Pericardium fibroblast (primary cell): ENCODE data around the gene PNPLA5. TPM values are rescaled to one million over a fixed set of nuclear protein-coding genes. Genes with fewer than 3 reads are reported as not detected.

Experiments used
- total RNA-seq: library from RNA; depleted of rRNA; stranded (reverse); fragments of >200 nt; gene quantifications from 2 replicates; pipeline ENCODE4 v1.2.3, GENCODE V29; 2015

PNPLA5 gene, protein sequence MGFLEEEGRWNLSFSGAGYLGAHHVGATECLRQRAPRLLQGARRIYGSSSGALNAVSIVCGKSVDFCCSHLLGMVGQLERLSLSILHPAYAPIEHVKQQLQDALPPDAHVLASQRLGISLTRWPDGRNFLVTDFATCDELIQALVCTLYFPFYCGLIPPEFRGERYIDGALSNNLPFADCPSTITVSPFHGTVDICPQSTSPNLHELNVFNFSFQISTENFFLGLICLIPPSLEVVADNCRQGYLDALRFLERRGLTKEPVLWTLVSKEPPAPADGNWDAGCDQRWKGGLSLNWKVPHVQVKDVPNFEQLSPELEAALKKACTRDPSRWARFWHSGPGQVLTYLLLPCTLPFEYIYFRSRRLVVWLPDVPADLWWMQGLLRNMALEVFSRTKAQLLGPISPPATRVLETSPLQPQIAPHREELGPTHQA
- total RNA-seq = not detected in 2 replicates

DNA sequence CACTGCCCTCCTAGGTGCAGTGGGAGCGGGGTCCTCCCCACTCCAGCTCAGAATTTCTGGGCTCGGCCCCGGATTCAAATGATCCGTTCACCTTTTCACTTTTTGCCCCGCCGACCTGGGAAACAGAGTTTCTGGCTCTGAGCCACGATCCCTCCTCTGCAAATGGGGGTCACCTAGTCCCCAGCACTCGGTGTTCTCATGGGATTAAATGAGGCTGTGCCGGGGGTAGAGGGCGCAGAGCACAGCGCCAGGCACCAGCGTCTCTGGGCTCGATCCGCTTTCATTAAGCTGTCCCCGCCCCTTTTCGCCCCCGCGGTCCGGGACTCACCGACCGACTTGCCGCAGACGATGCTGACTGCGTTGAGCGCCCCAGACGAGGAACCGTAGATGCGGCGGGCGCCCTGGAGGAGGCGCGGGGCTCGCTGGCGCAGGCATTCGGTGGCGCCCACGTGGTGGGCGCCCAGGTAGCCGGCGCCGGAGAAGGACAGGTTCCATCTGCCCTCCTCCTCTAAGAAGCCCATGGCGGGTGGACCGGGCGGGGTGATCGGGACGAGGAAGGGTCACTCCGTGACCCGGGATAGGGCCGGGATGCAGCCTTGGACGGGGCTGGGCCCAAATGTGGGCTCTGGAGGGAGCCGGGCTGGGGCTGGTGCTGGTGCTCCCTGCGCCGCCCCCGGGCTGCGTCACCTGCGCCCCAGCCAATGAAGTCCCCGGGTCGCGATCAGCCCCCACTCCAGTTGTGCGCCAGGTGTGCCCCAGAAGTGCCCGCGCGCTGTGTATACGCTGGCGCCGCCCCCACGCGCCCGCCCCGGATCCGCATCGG lies at the start of gene PNPLA5:
PNPLA5 (minus strand) TSS at position 654 of the 823 bp plus-strand sequence; CDS start at position 521, 133 bp downstream.

DNA sequence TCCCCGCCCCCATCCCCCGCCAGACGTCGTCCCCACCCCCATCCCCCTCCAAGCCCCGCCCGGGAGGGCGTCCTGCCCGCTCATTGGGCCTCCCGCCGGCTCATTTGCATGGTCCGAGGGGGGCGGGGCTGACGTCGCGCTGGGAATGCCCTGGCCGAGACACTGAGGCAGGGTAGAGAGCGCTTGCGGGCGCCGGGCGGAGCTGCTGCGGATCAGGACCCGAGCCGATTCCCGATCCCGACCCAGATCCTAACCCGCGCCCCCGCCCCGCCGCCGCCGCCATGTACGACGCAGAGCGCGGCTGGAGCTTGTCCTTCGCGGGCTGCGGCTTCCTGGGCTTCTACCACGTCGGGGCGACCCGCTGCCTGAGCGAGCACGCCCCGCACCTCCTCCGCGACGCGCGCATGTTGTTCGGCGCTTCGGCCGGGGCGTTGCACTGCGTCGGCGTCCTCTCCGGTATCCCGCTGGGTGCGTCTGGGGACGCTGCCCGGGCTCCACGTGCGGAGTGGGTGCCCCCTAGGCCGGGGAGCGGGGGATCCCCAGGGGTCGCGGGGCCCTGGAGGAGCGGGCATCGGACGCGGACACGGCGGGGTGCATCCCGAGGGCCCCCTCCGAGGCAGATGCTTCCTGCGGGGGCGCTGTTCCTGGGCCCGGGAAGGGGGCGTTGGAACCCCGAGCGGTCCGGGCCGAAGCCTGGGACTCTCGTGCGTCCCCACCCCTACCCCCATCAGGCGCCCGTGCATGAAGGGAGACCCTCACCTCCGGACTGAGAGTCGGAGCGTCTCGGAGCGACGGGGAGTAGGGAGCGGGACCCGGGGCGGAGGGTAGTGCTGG lies 32.0 kb upstream of the PNPLA5 start, which contains the start of gene PNPLA3:
PNPLA3 (plus strand) TSS at position 175 of the 834 bp plus-strand sequence; CDS start at position 282, 107 bp downstream.

DNA sequence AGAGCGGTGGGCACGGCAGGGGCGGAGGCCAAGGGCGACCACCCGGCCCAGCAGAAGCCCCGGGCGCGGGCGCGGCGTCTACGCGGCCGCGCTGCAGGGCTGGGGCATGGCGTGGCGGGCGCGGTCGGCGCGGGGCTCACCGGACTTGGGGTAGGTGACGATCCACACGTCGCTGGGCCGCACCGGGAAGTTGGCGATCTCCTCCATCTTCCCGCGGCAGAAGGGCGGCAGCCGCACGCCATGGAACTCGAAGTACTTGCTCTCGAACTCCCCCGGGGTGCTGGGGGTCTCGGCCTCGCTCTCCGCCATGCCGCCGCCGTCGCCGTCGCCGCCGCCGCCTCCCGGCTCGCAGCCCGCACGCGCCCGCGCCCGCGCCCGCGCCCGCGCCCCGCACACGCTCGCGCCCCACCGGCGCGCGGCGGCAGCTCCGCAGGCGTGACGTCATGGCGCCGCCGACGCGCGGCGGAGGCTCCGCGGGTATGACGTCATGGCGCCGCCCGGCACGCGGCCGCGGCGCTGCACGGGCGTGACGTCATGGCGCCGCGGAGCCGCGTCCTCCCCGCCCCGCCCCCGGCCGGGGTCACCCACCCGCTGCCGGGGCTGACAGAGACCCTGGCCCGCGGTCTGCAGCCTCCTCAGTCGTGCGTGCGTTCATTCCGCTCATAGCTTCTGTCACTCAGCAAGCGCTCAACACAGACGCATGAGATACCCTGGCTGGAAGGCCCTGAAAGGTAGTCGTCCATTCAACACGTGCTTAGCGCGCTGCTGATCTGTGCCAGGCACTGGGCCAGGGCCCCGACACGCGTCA lies 29.5 kb downstream of the PNPLA5 start, which contains the start of gene SULT4A1:
SULT4A1 (minus strand) TSS at position 440 of the 808 bp plus-strand sequence; CDS start at position 309, 131 bp downstream.

Other genes with a start within 250 kb of the PNPLA5 start
- gene EFCAB6, start 79.7 kb downstream of the PNPLA5 start, total RNA-seq = 1.0 and 1.5 TPM in 2 replicates
- 0.58 and 2.0 TPM in 2 replicates for gene SULT4A1, start 29.5 kb downstream of the PNPLA5 start, total RNA-seq
- 3.4 and 4.0 TPM in 2 replicates for gene PNPLA3, start 31.8 kb upstream of the PNPLA5 start, total RNA-seq
- gene SAMM50, start 63.4 kb upstream of the PNPLA5 start, total RNA-seq = 36.9 and 54.2 TPM in 2 replicates
- 43.7 and 53.9 TPM in 2 replicates for gene PARVB, start 132.3 kb upstream of the PNPLA5 start, total RNA-seq